IMR-90 (cell line): ENCODE measurements around the gene GAREM1. TPM values are rescaled to one million over a fixed set of nuclear protein-coding genes. Genes with fewer than 3 reads are reported as not detected.

Source experiments
- ATAC-seq: fragments of 200-7000 bp; cut with Tn5 transposase; 2 replicates; pipeline ENCODE4 v1.9.1; 2020; ENCODE audit warnings: low read depth, mild to moderate bottlenecking, moderate library complexity
- BruUV-seq: library from RNA; stranded (reverse); fragments of 400-500 nt; replicated peaks from 2 replicates; lab custom pipeline; 2021; lab: Mats Ljungman, UMichigan
- CTCF ChIA-PET: fragments of 300-600 bp; formaldehyde crosslinking; extraction: SDS; loops from one replicate; lab custom pipeline; 2021; ENCODE audit warnings: antibody characterized with exemption; lab: Yijun Ruan, JAX
- POLR2A ChIA-PET: fragments of 300-600 bp; sonication (Branson Sonifier 250); formaldehyde crosslinking; loops from one replicate; lab custom pipeline; 2022; ENCODE audit warnings: antibody characterized with exemption; ENCODE audit not compliant: unreplicated experiment; lab: Charles Lee
- DNase-seq: peaks from one replicate; pipeline ENCODE4 v3.0.0; 2013
- H2AFZ ChIP-seq: replicated peaks from 2 replicates; pipeline ENCODE3; 2013; ENCODE audit warnings: low read length, mild to moderate bottlenecking; ENCODE audit not compliant: poor library complexity
- H2AK5ac ChIP-seq: 2 replicates; pipeline ENCODE4 v1.6.1; 2013; ENCODE audit warnings: low read depth, low read length, inconsistent platforms
- H2AK9ac ChIP-seq: replicated peaks from 2 replicates; pipeline ENCODE3; 2013; ENCODE audit warnings: mild to moderate bottlenecking, low read depth, low read length, moderate library complexity; ENCODE audit not compliant: poor library complexity
- H2BK120ac ChIP-seq: 2 replicates; pipeline ENCODE4 v1.6.1; 2013; ENCODE audit warnings: low read depth, low read length, inconsistent platforms
- H2BK15ac ChIP-seq: 3 replicates; pipeline ENCODE4 v1.6.1; 2013; ENCODE audit warnings: low read depth, low read length, inconsistent platforms
- H2BK20ac ChIP-seq: 2 replicates; pipeline ENCODE4 v1.6.1; 2013; ENCODE audit warnings: low read depth, mild to moderate bottlenecking, inconsistent platforms, low read length, moderate library complexity
- H2BK5ac ChIP-seq: 2 replicates; pipeline ENCODE4 v1.6.1; 2013; ENCODE audit warnings: mild to moderate bottlenecking, low read depth, low read length, inconsistent platforms; ENCODE audit not compliant: poor library complexity, severe bottlenecking
- H3K14ac ChIP-seq: replicated peaks from 2 replicates; pipeline ENCODE4 v1.6.1; 2013; ENCODE audit warnings: low read depth, low read length, inconsistent platforms
- H3K18ac ChIP-seq: 2 replicates; pipeline ENCODE4 v1.6.1; 2013; ENCODE audit warnings: low read depth, low read length, control low read depth
- H3K23ac ChIP-seq: 2 replicates; pipeline ENCODE4 v1.6.1; 2013; ENCODE audit warnings: low read depth, low read length, inconsistent platforms
- H3K27ac ChIP-seq: 2 replicates; pipeline ENCODE4 v1.5.1; 2013; ENCODE audit warnings: mild to moderate bottlenecking, control low read depth, low read length; ENCODE audit not compliant: insufficient read depth
- H3K27me3 ChIP-seq: 2 replicates; pipeline ENCODE4 v1.6.1; 2013; ENCODE audit warnings: low read length; ENCODE audit not compliant: control insufficient read depth, insufficient read depth
- H3K36me3 ChIP-seq: 2 replicates; pipeline ENCODE4 v1.6.1; 2013; ENCODE audit warnings: low read length, mixed read lengths; ENCODE audit not compliant: control insufficient read depth, insufficient read depth
- H3K4ac ChIP-seq: 2 replicates; pipeline ENCODE4 v1.6.1; 2013; ENCODE audit warnings: low read depth, low read length, inconsistent platforms
- H3K4me1 ChIP-seq: 2 replicates; pipeline ENCODE4 v1.6.1; 2013; ENCODE audit warnings: low read length, mixed read lengths; ENCODE audit not compliant: control insufficient read depth, insufficient read depth
- H3K4me2 ChIP-seq: 2 replicates; pipeline ENCODE4 v1.6.1; 2013; ENCODE audit warnings: low read depth, mild to moderate bottlenecking, control low read depth, low read length, moderate library complexity
- H3K4me3 ChIP-seq: 2 replicates; pipeline ENCODE4 v1.5.1; 2013; ENCODE audit warnings: low read depth, mild to moderate bottlenecking, control low read depth, low read length, moderate library complexity; ENCODE audit not compliant: insufficient read depth
- H3K56ac ChIP-seq: 2 replicates; pipeline ENCODE4 v1.6.1; 2013; ENCODE audit warnings: low read length, inconsistent platforms; ENCODE audit not compliant: insufficient read depth; ENCODE audit errors: extremely low read depth
- H3K79me1 ChIP-seq, 2 experiments: 2 replicates each; pipeline ENCODE4 v1.6.1; 2013; ENCODE audit warnings: low read length in 2 of 2, inconsistent platforms in 1 of 2, low read depth in 1 of 2
- H3K9ac ChIP-seq: 2 replicates; pipeline ENCODE4 v1.6.1; 2013; ENCODE audit warnings: low read depth, low read length, control low read depth
- H3K9me1 ChIP-seq: 2 replicates; pipeline ENCODE4 v1.6.1; 2013; ENCODE audit warnings: low read length, inconsistent platforms; ENCODE audit not compliant: insufficient read depth
- H3K9me3 ChIP-seq: 2 replicates; pipeline ENCODE4 v1.6.1; 2013; ENCODE audit warnings: low read length; ENCODE audit not compliant: control insufficient read depth, insufficient read depth
- H4K20me1 ChIP-seq: 2 replicates; pipeline ENCODE4 v1.6.1; 2013; ENCODE audit warnings: low read length, inconsistent platforms; ENCODE audit not compliant: insufficient read depth
- H4K5ac ChIP-seq: 2 replicates; pipeline ENCODE4 v1.6.1; 2013; ENCODE audit warnings: mild to moderate bottlenecking, low read depth, low read length, control low read depth
- H4K8ac ChIP-seq, 2 experiments: 2 replicates each; pipeline ENCODE4 v1.6.1; 2013; ENCODE audit warnings: low read depth in 2 of 2, low read length in 2 of 2, control low read depth in 1 of 2, inconsistent platforms in 1 of 2
- H4K91ac ChIP-seq: 2 replicates; pipeline ENCODE4 v1.6.1; 2013; ENCODE audit warnings: low read depth, low read length, inconsistent platforms; ENCODE audit not compliant: insufficient read depth
- CEBPB ChIP-seq: IDR thresholded peaks from 2 replicates; pipeline ENCODE4 v1.6.1; 2012; ENCODE audit warnings: low read depth, low read length, improper control_type of control experiment
- CHD1 ChIP-seq: IDR thresholded peaks from 2 replicates; pipeline ENCODE4 v1.6.1; 2012; ENCODE audit warnings: low read depth, low read length, improper control_type of control experiment
- MAFK ChIP-seq: IDR thresholded peaks from 2 replicates; pipeline ENCODE4 v1.6.1; 2012; ENCODE audit warnings: low read depth, low read length, improper control_type of control experiment
- MXI1 ChIP-seq: IDR thresholded peaks from 2 replicates; pipeline ENCODE4 v1.6.1; 2012; ENCODE audit warnings: low read depth, mild to moderate bottlenecking, low read length, moderate library complexity, borderline replicate concordance
- NFE2L2 ChIP-seq: fragments of 150-350 bp; IDR thresholded peaks from 2 replicates; pipeline ENCODE4 v1.6.1; 2016; ENCODE audit warnings: low read depth, mild to moderate bottlenecking, low read length
- WGBS, 2 experiments: methylation state at CpG; one replicate each; pipeline versions ENCODE4 v1.1.5 to v1.1.7; 2013; ENCODE audit warnings: missing lambda C conversion rate in 2 of 2; ENCODE audit not compliant: insufficient read length in 1 of 2; ENCODE audit errors: extremely low coverage in 2 of 2; 5-methylcytosine and 5-hydroxymethylcytosine counted together
- dilution Hi-C: fragments of 300-500 bp; cut with HindIII; formaldehyde crosslinking; loops from one replicate; pipeline ENCODE4 v1.14.3; 2018; ENCODE audit warnings: low sequenced_read_pairs; ENCODE audit not compliant: unreplicated experiment
- in situ Hi-C: fragments of 300-500 bp; cut with MboI; formaldehyde crosslinking; loops from 3 replicates; pipeline ENCODE4 v1.14.3; 2019; ENCODE audit warnings: low sequenced_read_pairs, inconsistent platforms, mixed read lengths
- intact Hi-C: fragments of 100-400 bp; cut with micrococcal nuclease; formaldehyde crosslinking; loops from 2 replicates; pipeline ENCODE4 v1.10.0; 2022
- polyA plus RNA-seq, 3 experiments: library from polyadenylated mRNA; depleted of rRNA; stranded (reverse); fragments of >200 nt; gene quantifications; 2 replicates each; pipeline ENCODE4 v1.2.3, GENCODE V29; 2012; ENCODE audit warnings: low replicate concordance in 1 of 3
- total RNA-seq: library from RNA; depleted of rRNA; stranded (reverse); fragments of >200 nt; gene quantifications from 2 replicates; pipeline ENCODE4 v1.2.3, GENCODE V29; 2012
- TF ChIP-seq, protein P1 (sequence below): conservative IDR thresholded peaks from 2 replicates; pipeline ENCODE4 v1.5.1; 2012; ENCODE audit warnings: mild to moderate bottlenecking, low read depth, low read length, improper control_type of control experiment
- TF ChIP-seq, protein P2 (sequence below): fragments of 150-350 bp; IDR thresholded peaks from 2 replicates; pipeline ENCODE4 v1.6.1; 2016; ENCODE audit warnings: low read depth, mild to moderate bottlenecking, low read length, moderate library complexity, borderline replicate concordance

GAREM1 gene
- total and polyA plus RNA-seq, 2 of the 4 experiments (the other 2 are of a cell fraction) = 1.4 to 2.3 TPM

DNA sequence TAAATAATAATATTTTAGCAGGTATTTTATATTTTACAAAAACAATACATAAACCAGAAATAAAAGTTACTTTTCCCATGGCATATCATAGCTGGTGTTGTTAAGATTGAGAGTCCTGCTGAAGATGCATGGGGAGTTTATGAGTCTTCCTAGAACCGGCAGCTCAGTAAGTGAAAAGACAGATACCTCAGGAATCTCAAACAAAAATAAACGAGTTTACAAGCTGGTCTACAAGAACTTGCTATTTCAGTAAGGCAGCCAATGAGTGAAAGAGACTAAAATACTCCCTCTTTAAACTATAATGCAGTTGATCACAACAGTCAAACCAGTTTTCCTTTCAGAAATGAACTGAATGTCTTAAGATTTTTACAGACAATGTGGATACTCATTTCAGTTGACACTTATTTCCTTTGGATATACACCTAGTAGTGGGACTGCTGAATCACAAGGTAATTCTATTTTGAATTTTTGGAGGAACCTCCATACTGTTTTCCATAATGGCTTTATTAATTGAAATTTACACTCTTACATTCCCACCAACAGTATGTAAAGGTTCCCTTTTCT lies 8.9 kb downstream of the GAREM1 start:
- BruUV-seq = no TSS peak

More for the DNA sequence above, 8.9 kb downstream of the GAREM1 start:
- H2BK5ac ChIP-seq = no peak overlapping the region
- H3K27ac ChIP-seq = no peak overlapping the region
- intact Hi-C loops = no loop called here
- no peaks in the 10 kb centered on the region for H4K20me1 ChIP-seq
- TF ChIP-seq MXI1 (no peak), MAFK (no peak), NFE2L2 (no peak), CHD1 (no peak), CEBPB (no peak)
- TF ChIP-seq, protein P1, sequence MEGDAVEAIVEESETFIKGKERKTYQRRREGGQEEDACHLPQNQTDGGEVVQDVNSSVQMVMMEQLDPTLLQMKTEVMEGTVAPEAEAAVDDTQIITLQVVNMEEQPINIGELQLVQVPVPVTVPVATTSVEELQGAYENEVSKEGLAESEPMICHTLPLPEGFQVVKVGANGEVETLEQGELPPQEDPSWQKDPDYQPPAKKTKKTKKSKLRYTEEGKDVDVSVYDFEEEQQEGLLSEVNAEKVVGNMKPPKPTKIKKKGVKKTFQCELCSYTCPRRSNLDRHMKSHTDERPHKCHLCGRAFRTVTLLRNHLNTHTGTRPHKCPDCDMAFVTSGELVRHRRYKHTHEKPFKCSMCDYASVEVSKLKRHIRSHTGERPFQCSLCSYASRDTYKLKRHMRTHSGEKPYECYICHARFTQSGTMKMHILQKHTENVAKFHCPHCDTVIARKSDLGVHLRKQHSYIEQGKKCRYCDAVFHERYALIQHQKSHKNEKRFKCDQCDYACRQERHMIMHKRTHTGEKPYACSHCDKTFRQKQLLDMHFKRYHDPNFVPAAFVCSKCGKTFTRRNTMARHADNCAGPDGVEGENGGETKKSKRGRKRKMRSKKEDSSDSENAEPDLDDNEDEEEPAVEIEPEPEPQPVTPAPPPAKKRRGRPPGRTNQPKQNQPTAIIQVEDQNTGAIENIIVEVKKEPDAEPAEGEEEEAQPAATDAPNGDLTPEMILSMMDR = peak; percentile 18; the same call in 1 of the 2 replicates
- TF ChIP-seq, protein P2, sequence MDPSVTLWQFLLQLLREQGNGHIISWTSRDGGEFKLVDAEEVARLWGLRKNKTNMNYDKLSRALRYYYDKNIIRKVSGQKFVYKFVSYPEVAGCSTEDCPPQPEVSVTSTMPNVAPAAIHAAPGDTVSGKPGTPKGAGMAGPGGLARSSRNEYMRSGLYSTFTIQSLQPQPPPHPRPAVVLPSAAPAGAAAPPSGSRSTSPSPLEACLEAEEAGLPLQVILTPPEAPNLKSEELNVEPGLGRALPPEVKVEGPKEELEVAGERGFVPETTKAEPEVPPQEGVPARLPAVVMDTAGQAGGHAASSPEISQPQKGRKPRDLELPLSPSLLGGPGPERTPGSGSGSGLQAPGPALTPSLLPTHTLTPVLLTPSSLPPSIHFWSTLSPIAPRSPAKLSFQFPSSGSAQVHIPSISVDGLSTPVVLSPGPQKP = no peak
- no peak overlapping the region for H2BK15ac ChIP-seq
- H3K4me3 ChIP-seq = no peak overlapping the region
- no peaks in the 10 kb centered on the region; the same call in 1 of the 2 replicates for H3K9me1 ChIP-seq
- in situ Hi-C loops = no loop called here
- H3K4me1 ChIP-seq = no peaks in the 10 kb centered on the region
- peak; percentile 39 for DNase-seq
- H2AFZ ChIP-seq = no peak overlapping the region
- no peak overlapping the region for H4K91ac ChIP-seq
- H4K5ac ChIP-seq = no peak overlapping the region
- H3K79me1 ChIP-seq = no peaks in the 10 kb centered on the region
- H3K9ac ChIP-seq = no peak overlapping the region
- no peak overlapping the region for H3K18ac ChIP-seq
- peak; percentile 89 for ATAC-seq
- no peaks in the 10 kb centered on the region for H3K36me3 ChIP-seq
- no peak overlapping the region for H2AK5ac ChIP-seq
- ChIA-PET POLR2A (no interaction called here), CTCF (interaction anchor here (0.7 kb wide), 2 partner anchors 11 to 136 kb away, joined by 3 to 4 read pairs; no protein-coding TSS in a partner anchor)
- no peak overlapping the region for H4K8ac ChIP-seq
- no peak overlapping the region for H2BK20ac ChIP-seq
- no peak overlapping the region for H3K14ac ChIP-seq
- no peak overlapping the region for H3K4me2 ChIP-seq
- no peak overlapping the region for H3K23ac ChIP-seq
- no peak overlapping the region for H2BK120ac ChIP-seq
- H3K4ac ChIP-seq = no peak overlapping the region
- no peaks in the 10 kb centered on the region for H3K9me3 ChIP-seq
- H3K27me3 ChIP-seq = no peaks in the 10 kb centered on the region
- no CpG with 5 or more reads among the region's 2 CpGs for WGBS, 2 experiments
- no peak overlapping the region for H2AK9ac ChIP-seq
- dilution Hi-C loops = loop anchor here (25.0 kb wide), 1 partner anchor 174 kb away; no protein-coding TSS in a partner anchor
- H3K56ac ChIP-seq = no peak overlapping the region
